ENCODE measurements around the gene TSPYL6. TPM values are rescaled to one million over a fixed set of nuclear protein-coding genes. Genes with fewer than 3 reads are reported as not detected.

Gene TSPYL6
- total RNA-seq, 2 experiments from 2014 or later, result not detected

DNA sequence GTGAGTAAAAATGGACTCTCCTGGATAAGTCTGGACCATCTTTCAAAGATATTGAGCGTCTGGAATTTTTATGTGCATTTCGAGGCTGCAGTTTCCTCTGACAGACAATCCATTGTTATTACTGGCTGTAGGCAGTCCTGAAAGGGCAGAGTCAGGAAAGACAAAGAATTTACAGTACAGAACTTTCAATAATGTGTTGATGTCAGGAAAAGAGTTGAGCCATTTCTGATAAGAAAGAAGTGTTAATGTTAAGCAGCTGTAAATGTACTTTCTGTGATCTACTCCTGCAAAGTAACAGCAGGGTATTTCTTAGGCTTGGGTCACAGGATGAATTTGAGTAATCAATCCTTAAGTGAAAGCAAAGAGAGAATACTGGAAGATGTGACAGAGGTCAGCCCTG is 29.8 kb downstream of the TSPYL6 start:
- no peaks in the 10 kb centered on the region for H3K36me3 ChIP-seq (ENCODE audit: insufficient read depth, low read length)
- Mint-ChIP-seq H3K4me1 (ENCODE audit: low read depth) (no peaks in the 10 kb centered on the region), H3K36me3 (ENCODE audit: low read depth) (peaks cover 15% of the 10 kb centered on the region), H3K27me3 (no peaks in the 10 kb centered on the region), H3K9me3 (no peaks in the 10 kb centered on the region), H3K27ac (no peak overlapping the region), H3K4me3 (no peak overlapping the region)
- ChIA-PET POLR2A (no interaction called here), CTCF (no interaction called here)
- TF ChIP-seq, protein P1, sequence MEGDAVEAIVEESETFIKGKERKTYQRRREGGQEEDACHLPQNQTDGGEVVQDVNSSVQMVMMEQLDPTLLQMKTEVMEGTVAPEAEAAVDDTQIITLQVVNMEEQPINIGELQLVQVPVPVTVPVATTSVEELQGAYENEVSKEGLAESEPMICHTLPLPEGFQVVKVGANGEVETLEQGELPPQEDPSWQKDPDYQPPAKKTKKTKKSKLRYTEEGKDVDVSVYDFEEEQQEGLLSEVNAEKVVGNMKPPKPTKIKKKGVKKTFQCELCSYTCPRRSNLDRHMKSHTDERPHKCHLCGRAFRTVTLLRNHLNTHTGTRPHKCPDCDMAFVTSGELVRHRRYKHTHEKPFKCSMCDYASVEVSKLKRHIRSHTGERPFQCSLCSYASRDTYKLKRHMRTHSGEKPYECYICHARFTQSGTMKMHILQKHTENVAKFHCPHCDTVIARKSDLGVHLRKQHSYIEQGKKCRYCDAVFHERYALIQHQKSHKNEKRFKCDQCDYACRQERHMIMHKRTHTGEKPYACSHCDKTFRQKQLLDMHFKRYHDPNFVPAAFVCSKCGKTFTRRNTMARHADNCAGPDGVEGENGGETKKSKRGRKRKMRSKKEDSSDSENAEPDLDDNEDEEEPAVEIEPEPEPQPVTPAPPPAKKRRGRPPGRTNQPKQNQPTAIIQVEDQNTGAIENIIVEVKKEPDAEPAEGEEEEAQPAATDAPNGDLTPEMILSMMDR (IDR thresholded peaks at IDR 0.05), result no peak
- H3K9me3 ChIP-seq (ENCODE audit: control insufficient read depth in 1 of 2, insufficient read depth in 1 of 2, low read length in 2 of 2), result no peaks in the 10 kb centered on the region
- H3K27ac ChIP-seq (ENCODE audit: low read depth in 1 of 2, low read length in 2 of 2), result no peak overlapping the region
- H3K27me3 ChIP-seq (ENCODE audit: control insufficient read depth in 1 of 2, insufficient read depth in 2 of 2, low read length in 2 of 2), result no peaks in the 10 kb centered on the region
- H3K4me3 ChIP-seq (ENCODE audit: low read length), result no peak overlapping the region
- ATAC-seq (ENCODE audit: poor library complexity), result no peak
- H3K4me1 ChIP-seq (ENCODE audit: insufficient read depth, low read length), result no peaks in the 10 kb centered on the region
- intact Hi-C loops (cut with DNase I, micrococcal nuclease), result no loop called here
- DNase-seq, result no peak

DNA sequence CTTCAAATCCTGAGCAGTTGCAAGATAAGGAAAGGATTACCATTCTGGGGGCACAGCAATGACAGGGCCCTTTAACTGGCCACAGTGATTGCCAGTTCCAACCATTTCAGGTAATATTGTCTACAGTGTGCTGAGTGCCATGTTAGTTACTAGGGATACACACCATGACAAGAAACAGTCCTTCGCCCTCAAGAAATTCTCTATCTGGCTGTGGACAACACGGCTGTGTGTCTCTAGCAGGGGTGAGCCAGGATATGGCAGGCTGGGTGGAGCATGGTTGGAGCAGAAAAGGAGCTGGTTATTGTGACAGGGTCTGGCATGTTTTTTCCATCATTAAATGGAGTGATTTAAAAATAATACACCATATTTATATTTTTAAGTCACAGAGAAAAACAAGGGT is 31.0 kb downstream of the TSPYL6 start:
- H3K4me3 Mint-ChIP-seq, result no peak overlapping the region
- H3K27ac Mint-ChIP-seq, result no peak overlapping the region
- no peaks in the 10 kb centered on the region for H3K36me3 ChIP-seq (ENCODE audit: insufficient read depth, low read length)
- intact Hi-C loops (cut with DNase I, micrococcal nuclease), result no loop called here
- H3K9me3 ChIP-seq (ENCODE audit: control insufficient read depth in 1 of 2, insufficient read depth in 1 of 2, low read length in 2 of 2), result no peaks in the 10 kb centered on the region
- ChIA-PET CTCF (no interaction called here), POLR2A (no interaction called here)
- no peaks in the 10 kb centered on the region for H3K9me3 Mint-ChIP-seq
- no peaks in the 10 kb centered on the region for H3K27me3 ChIP-seq (ENCODE audit: control insufficient read depth in 1 of 2, insufficient read depth in 2 of 2, low read length in 2 of 2)
- no peaks in the 10 kb centered on the region for H3K4me1 ChIP-seq (ENCODE audit: insufficient read depth, low read length)
- H3K4me3 ChIP-seq (ENCODE audit: low read length), result no peak overlapping the region
- no peak for ATAC-seq (ENCODE audit: poor library complexity)
- no peak for DNase-seq
- H3K4me1 Mint-ChIP-seq (ENCODE audit: low read depth), result no peaks in the 10 kb centered on the region
- no peak overlapping the region for H3K27ac ChIP-seq (ENCODE audit: low read depth in 1 of 2, low read length in 2 of 2)
- H3K27me3 Mint-ChIP-seq, result no peaks in the 10 kb centered on the region
- H3K36me3 Mint-ChIP-seq (ENCODE audit: low read depth), result peaks cover 13% of the 10 kb centered on the region
- TF ChIP-seq, protein P1 (IDR thresholded peaks at IDR 0.05), result no peak

DNA sequence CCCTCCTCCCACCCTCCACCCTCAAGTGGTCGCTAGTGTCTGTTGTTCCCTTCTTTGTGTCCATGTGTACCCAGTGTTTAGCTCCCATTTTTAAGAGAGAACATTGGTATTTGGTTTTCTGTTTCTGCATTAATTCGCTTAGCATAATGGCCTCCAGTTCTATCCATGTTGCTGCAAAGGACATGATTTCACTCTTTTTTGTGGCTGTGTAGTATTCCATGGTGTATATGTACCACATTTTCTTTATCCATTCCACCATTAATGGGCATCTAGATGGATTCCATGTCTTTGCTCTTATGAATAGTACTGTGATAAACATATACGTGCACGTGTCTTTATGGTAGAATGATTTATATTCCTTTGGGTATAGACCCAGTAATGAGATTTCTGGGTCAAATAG is 42.9 kb downstream of the TSPYL6 start:
- no peaks in the 10 kb centered on the region for H3K36me3 ChIP-seq (ENCODE audit: insufficient read depth, low read length)
- CTCF ChIA-PET, result no interaction called here
- H3K9me3 Mint-ChIP-seq, result peaks cover 14% of the 10 kb centered on the region
- H3K27me3 ChIP-seq (ENCODE audit: control insufficient read depth in 1 of 2, insufficient read depth in 2 of 2, low read length in 2 of 2), result no peaks in the 10 kb centered on the region
- POLR2A ChIA-PET, result no interaction called here
- H3K27me3 Mint-ChIP-seq, result no peaks in the 10 kb centered on the region
- ATAC-seq (ENCODE audit: poor library complexity), result no peak
- no peak overlapping the region for H3K27ac ChIP-seq (ENCODE audit: low read depth in 1 of 2, low read length in 2 of 2)
- intact Hi-C loops (cut with DNase I, micrococcal nuclease), result no loop called here
- no peak overlapping the region for H3K27ac Mint-ChIP-seq
- no peak overlapping the region for H3K4me3 ChIP-seq (ENCODE audit: low read length)
- H3K4me1 Mint-ChIP-seq (ENCODE audit: low read depth), result no peaks in the 10 kb centered on the region
- H3K4me1 ChIP-seq (ENCODE audit: insufficient read depth, low read length), result no peaks in the 10 kb centered on the region
- H3K4me3 Mint-ChIP-seq, result no peak overlapping the region
- H3K36me3 Mint-ChIP-seq (ENCODE audit: low read depth), result peaks cover 37% of the 10 kb centered on the region
- H3K9me3 ChIP-seq (ENCODE audit: control insufficient read depth in 1 of 2, insufficient read depth in 1 of 2, low read length in 2 of 2), result peaks cover 5 to 8% of the 10 kb centered on the region in 2 experiments
- no peak for DNase-seq
- TF ChIP-seq, protein P1 (IDR thresholded peaks at IDR 0.05), result no peak

All from CD4-positive, alpha-beta T cell (primary cell).